Choroid plexus epithelial cell (primary cell): ENCODE results near the gene GCFC2.

Source experiments
- DNase-seq: peaks from one replicate; pipeline ENCODE4 v3.0.0-alpha.2; 2010; ENCODE audit warnings: low read depth
- H3K4me3 ChIP-seq: 2 replicates; pipeline ENCODE4 v1.5.1; 2011; ENCODE audit warnings: low read depth, mild to moderate bottlenecking, control low read depth, low read length, moderate library complexity
- CTCF ChIP-seq: conservative IDR thresholded peaks from 2 replicates; pipeline ENCODE4 v1.5.1; 2011; ENCODE audit warnings: low read depth, mild to moderate bottlenecking, control low read depth, inconsistent platforms, low read length, moderate library complexity

GCFC2 gene

GRCh38 chr2:75656563-75656962 lies 54.2 kb downstream of the GCFC2 start:
- no peak overlapping the region for H3K4me3 ChIP-seq
- TF ChIP-seq CTCF = no peak
- DNase-seq = no peak

GRCh38 chr2:75655861-75656260 lies 54.9 kb downstream of the GCFC2 start:
- TF ChIP-seq CTCF = no peak
- DNase-seq = peak; percentile 15
- no peak overlapping the region for H3K4me3 ChIP-seq

- DNase-seq = no peak
- TF ChIP-seq CTCF = no peak
- no peak overlapping the region for H3K4me3 ChIP-seq
These were observed 56.7 kb downstream of the GCFC2 start for GRCh38 chr2:75654012-75654411.

- DNase-seq = peak; percentile 12
- TF ChIP-seq CTCF = no peak
- peak overlapping the region; percentile 96 for H3K4me3 ChIP-seq
These were observed 62.9 kb downstream of the GCFC2 start for GRCh38 chr2:75647771-75648170.

- H3K4me3 ChIP-seq = peak within 1 kb of the TSS; percentile 96
- DNase-seq = peak; percentile 95
- no peak for TF ChIP-seq CTCF
These were observed 63.9 kb downstream of the GCFC2 start, which contains the start of gene MRPL19 for GRCh38 chr2:75646583-75647425. MRPL19 (plus strand) TSS chr2:75646783; CDS start chr2:75646808, 25 bp downstream.

- no peak for DNase-seq
- peak overlapping the region; percentile 96 for H3K4me3 ChIP-seq
- no peak for TF ChIP-seq CTCF
These were observed 64.6 kb downstream of the GCFC2 start for GRCh38 chr2:75646090-75646582.

- DNase-seq = no peak
- no peak for TF ChIP-seq CTCF
- H3K4me3 ChIP-seq = no peak overlapping the region
These were observed 65.1 kb downstream of the GCFC2 start for GRCh38 chr2:75645643-75646042.
